K562 (cell line): Measurements from ENCODE around the gene CPT1C. TPM values are rescaled to one million over a fixed set of nuclear protein-coding genes. Genes with fewer than 3 reads are reported as not detected.

ENCODE experiments used
- ATAC-seq: fragments of 200-7000 bp; cut with Tn5 transposase; 3 replicates; pipeline ENCODE4 v1.9.1; 2020; ENCODE audit warnings: moderate library complexity
- BruUV-seq: library from RNA; stranded (reverse); fragments of 400-500 nt; replicated peaks from 2 replicates; lab custom pipeline; 2021; lab: Mats Ljungman, UMichigan
- CTCF ChIA-PET: fragments of 300-600 bp; formaldehyde crosslinking; extraction: SDS; loops from one replicate; lab custom pipeline; 2021; ENCODE audit warnings: low intra/inter-chr PET ratio; lab: Yijun Ruan, JAX
- POLR2A ChIA-PET: fragments of 300-600, 350-650 bp; sonication (Branson Sonifier 250); formaldehyde crosslinking; extraction: SDS; loops from one replicate; lab custom pipeline; 2021; ENCODE audit warnings: antibody characterized with exemption, inconsistent platforms; lab: Yijun Ruan, JAX
- DNase-seq, 4 experiments: peaks; one replicate each; pipeline versions ENCODE4 v3.0.0 to v3.0.0-alpha.2; 2011 to 2018; ENCODE audit warnings: low spot score in 3 of 4, mixed read lengths in 3 of 4; ENCODE audit errors: extremely low read depth in 1 of 4
- FAIRE-seq: peaks from 2 replicates; lab custom pipeline; 2011; peaks lifted over from hg19 to GRCh38; lab: Jason Lieb, UNC
- H2AFZ ChIP-seq: 2 replicates; pipeline ENCODE4 v1.6.0; 2011; ENCODE audit warnings: low read depth, low read length, control low read depth, inconsistent platforms
- H3K27ac ChIP-seq: fragments of 200-600 bp; 3 replicates; pipeline ENCODE4 v1.8.0; 2011; ENCODE audit warnings: low read depth, mild to moderate bottlenecking, control low read depth, inconsistent platforms, low read length, moderate library complexity, mixed read lengths; ENCODE audit errors: extremely low read depth
- H3K27me3 ChIP-seq, 2 experiments: fragments of 300-600 bp in 1 of 2; 2 replicates in 1 of 2; 3 replicates in 1 of 2; pipeline versions ENCODE4 v1.6.0 to v1.8.0; 2011; ENCODE audit warnings: inconsistent platforms in 2 of 2, low read length in 2 of 2, mild to moderate bottlenecking in 1 of 2, mixed read lengths in 1 of 2, moderate library complexity in 1 of 2; ENCODE audit not compliant: control insufficient read depth in 2 of 2, insufficient read depth in 2 of 2
- H3K36me3 ChIP-seq: fragments of 300-600 bp; 3 replicates; pipeline ENCODE4 v1.8.0; 2011; ENCODE audit warnings: mild to moderate bottlenecking, low read length, inconsistent platforms; ENCODE audit not compliant: control insufficient read depth, insufficient read depth
- H3K4me1 ChIP-seq, 2 experiments: fragments of 200-600 bp in 1 of 2; replicated peaks in 1 of 2; 2 replicates in 1 of 2; 3 replicates in 1 of 2; pipeline versions ENCODE4 v1.5.1 to v1.8.0; 2011; ENCODE audit warnings: inconsistent platforms in 2 of 2, low read length in 2 of 2, mild to moderate bottlenecking in 1 of 2, mixed read lengths in 1 of 2, moderate library complexity in 1 of 2; ENCODE audit not compliant: control insufficient read depth in 2 of 2, insufficient read depth in 2 of 2
- H3K4me2 ChIP-seq: 2 replicates; pipeline ENCODE4 v1.6.1; 2011; ENCODE audit warnings: low read length, control low read depth, inconsistent platforms, mixed read lengths; ENCODE audit not compliant: insufficient read depth
- H3K4me3 ChIP-seq: fragments of 200-600 bp; sonication (generic), shearing (Covaris generic); 2 replicates; pipeline ENCODE4 v1.5.1; 2016; ENCODE audit warnings: control low read depth, inconsistent platforms
- H3K79me2 ChIP-seq: fragments of 200-600 bp; 3 replicates; pipeline ENCODE4 v1.8.0; 2011; ENCODE audit warnings: low read length, inconsistent platforms; ENCODE audit not compliant: control insufficient read depth, insufficient read depth
- H3K9ac ChIP-seq, 2 experiments: 2 replicates each; pipeline versions ENCODE4 v1.6.0 to v1.6.1; 2011; ENCODE audit warnings: low read depth in 2 of 2, low read length in 2 of 2, control low read depth in 1 of 2, inconsistent platforms in 1 of 2, mild to moderate bottlenecking in 1 of 2, mixed read lengths in 1 of 2; ENCODE audit not compliant: insufficient read depth in 1 of 2
- H3K9me1 ChIP-seq: one replicate; pipeline ENCODE4 v1.6.0; 2011; ENCODE audit warnings: inconsistent platforms, mild to moderate bottlenecking, low read length, moderate library complexity; ENCODE audit not compliant: control insufficient read depth, insufficient read depth
- H3K9me3 ChIP-seq: replicated peaks from 2 replicates; pipeline ENCODE4 v1.5.1; 2011; ENCODE audit warnings: low read depth, low read length, inconsistent platforms; ENCODE audit not compliant: control insufficient read depth, insufficient read depth
- H4K20me1 ChIP-seq: replicated peaks from 2 replicates; pipeline ENCODE4 v1.6.1; 2011; ENCODE audit warnings: low read length, inconsistent platforms, mixed read lengths; ENCODE audit not compliant: control insufficient read depth, insufficient read depth
- ARID2 ChIP-seq: fragments of 450-650 bp; IDR thresholded peaks from 2 replicates; pipeline ENCODE4 v1.6.1; 2017; ENCODE audit warnings: antibody characterized with exemption, mild to moderate bottlenecking
- ASH1L ChIP-seq: fragments of 450-650 bp; IDR thresholded peaks from 2 replicates; pipeline ENCODE4 v1.6.1; 2018; ENCODE audit warnings: borderline replicate concordance, mild to moderate bottlenecking, low read depth; ENCODE audit not compliant: partially characterized antibody
- CBX8 ChIP-seq: fragments of 200-600 bp; sonication (generic); IDR thresholded peaks from 2 replicates; pipeline ENCODE4 v1.6.1; 2012; ENCODE audit warnings: borderline replicate concordance, mixed run types, low read depth, mild to moderate bottlenecking, moderate library complexity, mixed read lengths, low read length, control low read depth, inconsistent platforms; ENCODE audit not compliant: poor library complexity, severe bottlenecking; ENCODE audit errors: extremely low read depth
- DMBX1 ChIP-seq: fragments of 250-450 bp; sonication (Bioruptor Pico); IDR thresholded peaks from 2 replicates; pipeline ENCODE4 v1.8.0; 2022; ENCODE audit warnings: inconsistent platforms, mild to moderate bottlenecking, moderate library complexity, borderline replicate concordance
- FOXJ2 ChIP-seq: fragments of 200-800 bp; sonication (Bioruptor generic); IDR thresholded peaks from 2 replicates; pipeline ENCODE4 v1.6.1; 2016; ENCODE audit warnings: missing genetic modification characterization, missing compliant biosample characterization
- FOXJ3 ChIP-seq: sonication (generic); formaldehyde crosslinking; IDR thresholded peaks from 2 replicates; pipeline ENCODE4 v1.4.0; 2020; ENCODE audit warnings: mild to moderate bottlenecking, missing genetic modification reagents
- GTF2A2 ChIP-seq: IDR thresholded peaks from 2 replicates; pipeline ENCODE4 v1.6.1; 2016; ENCODE audit warnings: mild to moderate bottlenecking, missing genetic modification characterization, missing compliant biosample characterization
- HNRNPH1 ChIP-seq: fragments of 200-400 bp; formaldehyde crosslinking; optimal IDR thresholded peaks from 2 replicates; pipeline ENCODE3; 2017; ENCODE audit warnings: low read depth, mild to moderate bottlenecking, low read length, moderate library complexity
- IFI16 ChIP-seq: fragments of 250-450 bp; sonication (Bioruptor Pico); IDR thresholded peaks from 2 replicates; pipeline ENCODE4 v2.1.2; 2022; ENCODE audit warnings: mild to moderate bottlenecking, inconsistent platforms
- MAX ChIP-seq: sonication (generic); formaldehyde crosslinking; IDR thresholded peaks from 2 replicates; pipeline ENCODE4 v1.9.0; 2022; ENCODE audit warnings: mild to moderate bottlenecking, missing genetic modification reagents
- MAZ ChIP-seq, 2 experiments: fragments of 450-650 bp in 1 of 2; sonication (generic) in 1 of 2; formaldehyde crosslinking; IDR thresholded peaks in 1 of 2; conservative IDR thresholded peaks in 1 of 2; 2 replicates each; pipeline versions ENCODE4 v1.4.0 to v1.5.0; 2020; ENCODE audit warnings: mild to moderate bottlenecking in 1 of 2, missing genetic modification reagents in 1 of 2
- MEF2D ChIP-seq: conservative IDR thresholded peaks from 2 replicates; pipeline ENCODE4 v1.6.1; 2016; ENCODE audit warnings: low read depth, missing genetic modification characterization, missing compliant biosample characterization
- NCOA4 ChIP-seq: fragments of 450-650 bp; IDR thresholded peaks from 2 replicates; pipeline ENCODE4 v1.6.1; 2018; ENCODE audit warnings: mild to moderate bottlenecking; ENCODE audit not compliant: partially characterized antibody
- PHF21A ChIP-seq: fragments of 450-650 bp; IDR thresholded peaks from 2 replicates; pipeline ENCODE4 v1.6.1; 2017; ENCODE audit warnings: low read depth, borderline replicate concordance
- RAD51 ChIP-seq: fragments of 450-650 bp; IDR thresholded peaks from 2 replicates; pipeline ENCODE4 v1.7.1; 2016; ENCODE audit warnings: low read depth, mild to moderate bottlenecking, borderline replicate concordance
- SRSF7 ChIP-seq: fragments of 200-400 bp; formaldehyde crosslinking; optimal IDR thresholded peaks from 2 replicates; pipeline ENCODE3; 2017; ENCODE audit warnings: mild to moderate bottlenecking, low read depth, low read length
- ZBTB7A ChIP-seq: IDR thresholded peaks from 2 replicates; pipeline ENCODE4 v1.6.1; 2011; ENCODE audit warnings: low read depth, mild to moderate bottlenecking, low read length, moderate library complexity, borderline replicate concordance; ENCODE audit not compliant: control insufficient read depth
- ZNF217 ChIP-seq: sonication (generic); formaldehyde crosslinking; IDR thresholded peaks from 2 replicates; pipeline ENCODE4 v1.8.0; 2022; ENCODE audit warnings: mild to moderate bottlenecking, missing genetic modification reagents
- ZNF699 ChIP-seq: fragments of 250-450 bp; sonication (Bioruptor Pico); IDR thresholded peaks from 2 replicates; pipeline ENCODE4 v1.8.0; 2021; ENCODE audit warnings: mild to moderate bottlenecking, moderate library complexity; ENCODE audit not compliant: insufficient replicate concordance
- ZNF785 ChIP-seq: fragments of 250-450 bp; sonication (Bioruptor Pico); IDR thresholded peaks from 2 replicates; pipeline ENCODE4 v1.4.0; 2020; ENCODE audit warnings: mild to moderate bottlenecking
- WGBS: fragments of 100-300 bp; shearing (Covaris generic); methylation state at CpG from one replicate; pipeline ENCODE4 v1.1.6; 2016; ENCODE audit warnings: low coverage, mixed read lengths; ENCODE audit not compliant: insufficient coverage; ENCODE audit errors: missing lambda C conversion rate; 5-methylcytosine and 5-hydroxymethylcytosine counted together
- in situ Hi-C: fragments of 300-500 bp; cut with MboI; formaldehyde crosslinking; loops from 4 replicates; pipeline ENCODE4 v1.15.0; 2018; ENCODE audit warnings: inconsistent platforms, mixed read lengths
- intact Hi-C: fragments of 100-400 bp; cut with micrococcal nuclease; formaldehyde crosslinking; loops from 2 replicates; pipeline ENCODE4 v1.14.2; 2022
- polyA plus RNA-seq, 8 experiments: library from polyadenylated mRNA; depleted of rRNA in 4 of 8; stranded (reverse) in 5 of 8; unstranded in 3 of 8; fragments of >200 nt; fragmentation: Nextera tagmentation in 2 of 8; fragmentation: Illumina TruSeq in 1 of 8; extraction: Ambion mirVana in 2 of 8; extraction: Trizol in 1 of 8; gene quantifications; 2 replicates each; pipeline versions ENCODE4 v1.2.1 to v1.2.3, GENCODE V29; 2011 to 2014; ENCODE audit warnings: inconsistent platforms in 1 of 8, missing spikeins in 1 of 8
- total RNA-seq, 7 experiments: library from RNA; depleted of rRNA in 6 of 7; stranded (reverse); fragments of >200 nt in 6 of 7; fragmentation: Illumina TruSeq in 2 of 7; extraction: Trizol in 2 of 7; gene quantifications; 2 replicates each; pipeline versions ENCODE4 v1.2.1 to v1.2.3, GENCODE V29; 2011 to 2021; ENCODE audit warnings: low replicate concordance in 1 of 7

Gene CPT1C
- total and polyA plus RNA-seq, 9 of the 15 experiments (the other 6 are each of a cell fraction or from before 2014, with no cell fraction given), result 1.9 to 12.3 (median 3.0) TPM

GRCh38 chr19:49664171-49665035 is 26.5 kb upstream of the CPT1C start:
- Histone ChIP-seq H3K27me3 (no peaks in the 10 kb centered on the region), H3K9me1 (peaks cover under 1% of the 10 kb centered on the region), H3K4me1 (peaks cover 7 to 26% of the 10 kb centered on the region in 2 experiments; a peak in 4 of 5 replicates), H3K9ac (peak overlapping the region; percentile 95 to 98), H3K27ac (peak overlapping the region; percentile 81), H3K4me2 (peak overlapping the region; percentile 99), H3K36me3 (peaks cover 59% of the 10 kb centered on the region; the same call in 2 of the 3 replicates), H3K79me2 (peaks cover 53% of the 10 kb centered on the region), H4K20me1 (peaks cover 7% of the 10 kb centered on the region; the same call in 1 of the 2 replicates), H3K9me3 (0 out of 2 replicates have a peak, but pooled peaks cover 2% of the 10 kb centered on the region), H3K4me3 (peak overlapping the region; percentile 81), H2AFZ (peak overlapping the region; percentile 61; the same call in 1 of the 2 replicates)
- ATAC-seq, result peak; percentile 77
- in situ Hi-C loops, result no loop called here
- intact Hi-C loops, result loop anchor here (2.0 kb wide), 1 partner anchor 74 kb away; the partner anchor contains the start of gene PRR12
- peak; percentile 66 for FAIRE-seq
- POLR2A ChIA-PET, result interaction anchor here (0.6 to 6.1 kb wide), 11 partner anchors 8 to 901 kb away, joined by 3 to 35 read pairs (median 5); partner anchors contain the start of genes PRMT1, PRR12, RPL13A and SCAF1
- under 1% methylated on average over 46 of the region's 53 CpGs for WGBS
- BruUV-seq, result no TSS peak
- peak; percentile 84 to 91 (median 86) for DNase-seq
- CTCF ChIA-PET, result no interaction called here
- TF ChIP-seq SRSF7 (no peak), IFI16 (CRISPR knock-in tag) (no peak), NCOA4 (no peak), ZNF699 (CRISPR knock-in tag) (no peak), ZBTB7A (peak; percentile 16; the same call in 1 of the 2 replicates), PHF21A (no peak), GTF2A2 (tag) (no peak), ARID2 (no peak), ZNF217 (CRISPR knock-in tag) (0 out of 2 replicates have a peak, but pooled peaks have one; percentile 45), MEF2D (tag) (no peak), DMBX1 (CRISPR knock-in tag) (no peak), FOXJ3 (CRISPR knock-in tag) (no peak), RAD51 (no peak), MAZ (CRISPR knock-in tag; conservative IDR thresholded peaks at IDR 0.05 in 1 of 2, IDR thresholded peaks at IDR 0.05 in 1 of 2) (peak; percentile 43 to 48; a peak in 1 of 4 replicates), ZNF785 (CRISPR knock-in tag) (no peak), FOXJ2 (no peak), ASH1L (no peak), HNRNPH1 (no peak), MAX (CRISPR knock-in tag) (peak; percentile 43), CBX8 (no peak)
